Right ventricle myocardium superior (tissue), 1 donor: ENCODE measurements around the gene ENOSF1. TPM values are rescaled to one million over a fixed set of nuclear protein-coding genes. Genes with fewer than 3 reads are reported as not detected.
"Not testable (repeated sequence)": the region's sequence is repeated elsewhere in the genome, so short reads cannot be mapped to it uniquely, and the experiment has no call there.

Experiments
- ATAC-seq: fragments of 200-7000 bp; cut with Tn5 transposase; one replicate; pipeline ENCODE4 v1.9.1; 2020; ENCODE audit warnings: mild to moderate bottlenecking; ENCODE audit not compliant: poor library complexity
- DNase-seq: peaks from one replicate; pipeline ENCODE4 v3.0.0-alpha.2; 2020
- intact Hi-C: fragments of 100-400 bp; cut with DNase I; formaldehyde crosslinking; loops from one replicate; pipeline ENCODE4 v1.11.2; 2022
- total RNA-seq: library from RNA; stranded (reverse); fragmentation: NEBNext Ultra II Directional; extraction: Animal tissue kit (Norgen Biotek cat#: 25700); gene quantifications from one replicate; pipeline ENCODE4 v1.2.1, GENCODE V29; 2021
- donor health status: DM: no; HTN: yes; CAD: no; lungs with severe emphysema.

The ENOSF1 gene
- total RNA-seq, 1 donor from 2014 or later = 20.9 TPM

DNA sequence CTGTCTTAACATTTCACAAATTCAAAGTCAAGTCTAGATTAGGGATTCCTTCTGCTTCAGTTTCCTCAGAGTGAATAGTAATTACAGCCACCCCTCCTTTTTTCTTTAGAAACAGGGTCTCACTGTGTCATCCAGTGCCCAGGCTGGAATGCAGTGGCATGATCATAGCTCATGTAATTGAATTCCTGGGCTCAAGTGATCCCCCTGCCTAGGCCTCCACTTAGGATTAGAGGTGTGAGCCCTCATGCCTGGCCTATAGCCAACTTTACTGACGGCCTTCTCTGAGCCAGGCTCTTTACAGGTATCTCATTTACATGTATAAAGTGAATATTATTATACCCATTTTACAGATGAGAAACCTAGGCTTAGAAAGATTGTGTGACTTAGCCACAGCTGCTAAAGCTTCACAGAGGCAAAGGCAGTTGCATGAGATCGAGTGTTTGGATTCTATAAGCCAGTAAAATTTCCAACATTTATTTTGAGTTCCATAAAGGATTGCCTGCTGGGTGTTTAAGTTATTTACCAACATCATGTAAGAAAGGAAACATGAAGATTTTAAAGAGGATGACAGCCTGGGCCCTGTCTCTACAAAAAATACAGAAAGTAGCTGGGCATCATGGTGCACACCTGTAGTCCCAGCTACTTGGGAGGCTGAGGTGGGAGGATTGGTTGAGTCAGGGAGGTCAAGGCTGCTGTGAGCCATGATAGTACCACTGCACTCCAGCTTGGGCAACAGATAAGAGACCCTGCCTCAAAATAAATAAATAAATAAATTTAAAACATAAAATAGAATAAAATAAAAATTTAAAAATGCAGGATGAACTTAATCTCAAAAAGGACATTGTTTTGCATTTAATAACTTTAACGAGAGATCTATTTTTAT lies 1.8 kb downstream of the ENOSF1 start:
- DNase-seq = no peak
- intact Hi-C loops = no loop called here

DNA sequence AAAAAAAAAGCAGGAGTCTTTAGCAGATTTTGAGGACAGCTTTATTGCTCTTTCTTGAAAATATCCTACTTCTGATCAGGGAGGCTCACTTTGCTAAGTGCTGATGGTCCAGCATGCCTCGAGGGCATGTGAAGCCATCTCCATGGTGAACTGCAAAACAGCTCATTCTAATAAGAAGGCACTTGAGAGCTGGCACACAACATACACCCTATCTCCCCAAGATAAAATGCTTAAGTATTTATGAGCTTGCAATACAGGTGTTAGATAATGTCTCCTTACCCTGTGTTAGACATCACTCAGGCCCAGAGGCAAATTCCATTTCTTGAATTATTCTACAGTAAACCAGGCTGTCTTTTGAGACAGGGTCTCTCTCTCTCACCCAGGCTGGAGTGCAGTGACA lies 2.7 kb downstream of the ENOSF1 start:
- ATAC-seq (peak; percentile 38), DNase-seq (no peak)
- intact Hi-C loops = no loop called here

More for the DNA sequence above, 1.8 kb downstream of the ENOSF1 start:
- ATAC-seq = no peak

DNA sequence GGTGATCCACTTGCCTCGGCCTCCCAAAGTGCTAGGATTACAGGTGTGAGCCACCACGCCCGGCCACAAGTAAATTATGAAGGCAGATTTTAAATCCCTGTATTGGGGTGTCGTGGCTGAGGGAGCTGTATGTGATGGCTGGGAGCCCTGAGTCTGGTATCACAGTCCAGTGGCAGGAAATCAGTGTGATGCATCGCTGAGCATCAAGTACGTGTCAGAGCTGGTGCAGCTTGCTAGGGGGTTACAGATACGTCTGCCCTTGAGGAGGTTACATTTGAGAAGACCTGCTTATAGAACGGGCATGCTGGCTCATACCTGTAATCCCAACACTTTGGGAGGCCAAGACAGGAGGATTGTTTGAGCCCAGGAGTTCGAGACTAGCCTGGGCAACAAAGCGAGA lies 4.3 kb downstream of the ENOSF1 start:
- DNase-seq = no peak
- no peak for ATAC-seq
- intact Hi-C loops = no loop called here

DNA sequence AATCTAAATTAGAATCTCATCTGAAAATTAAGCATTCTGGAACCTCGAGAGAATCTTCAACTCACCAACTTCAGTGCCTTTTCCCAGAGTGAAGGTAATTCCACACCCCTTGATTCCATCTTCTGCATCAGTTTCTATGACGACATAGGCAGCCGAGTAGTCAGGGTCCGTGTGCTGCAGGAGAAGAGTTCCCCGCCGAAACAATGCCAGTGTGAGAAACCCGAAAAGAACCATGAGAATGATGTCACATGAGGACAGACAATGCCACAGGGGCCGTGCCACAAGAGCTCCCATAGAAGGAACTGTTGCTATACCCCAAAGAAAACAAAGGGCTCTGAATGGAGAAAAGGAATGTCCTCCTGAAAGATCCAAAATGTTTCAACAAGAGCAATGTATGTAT lies 6.0 kb downstream of the ENOSF1 start:
- intact Hi-C loops = no loop called here
- DNase-seq (no peak), ATAC-seq (no peak)

DNA sequence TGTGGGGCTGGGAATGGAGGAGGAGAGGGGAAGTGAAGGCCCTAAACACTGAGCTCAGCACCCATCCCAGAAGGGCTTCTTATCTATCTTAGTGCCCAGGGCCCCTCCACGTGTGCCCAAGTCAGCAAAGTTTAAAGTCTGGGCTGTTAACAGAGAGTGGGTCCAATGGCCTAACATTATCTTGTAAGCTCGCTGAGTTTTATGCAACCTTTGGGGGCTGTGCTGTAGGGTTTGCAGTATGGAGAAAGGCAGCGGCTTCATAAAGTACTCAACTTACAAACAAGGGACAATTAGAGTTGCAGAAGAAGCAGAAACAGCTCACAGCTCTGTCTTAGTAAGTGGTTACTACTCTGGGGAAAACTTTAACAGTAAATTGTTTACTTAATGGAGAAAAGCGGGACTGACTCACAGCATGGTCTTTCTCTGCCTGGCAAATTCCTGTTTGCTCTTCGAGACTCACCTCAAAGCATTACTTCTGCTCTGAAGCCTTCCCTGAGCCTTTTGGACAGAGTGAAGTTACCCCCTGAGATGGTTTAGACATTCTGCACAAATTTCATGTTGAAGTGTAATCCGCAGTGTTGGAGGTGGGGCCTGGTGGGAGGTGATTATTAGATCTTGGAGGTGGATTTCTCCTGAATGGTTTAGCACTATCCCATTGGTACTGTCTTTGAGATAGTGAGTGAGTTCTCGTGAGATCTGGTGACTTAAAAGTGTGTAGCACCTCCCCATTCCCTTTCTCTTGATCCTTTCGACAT lies 9.0 kb downstream of the ENOSF1 start:
- ATAC-seq (no peak), DNase-seq (no peak)
- intact Hi-C loops = no loop called here

DNA sequence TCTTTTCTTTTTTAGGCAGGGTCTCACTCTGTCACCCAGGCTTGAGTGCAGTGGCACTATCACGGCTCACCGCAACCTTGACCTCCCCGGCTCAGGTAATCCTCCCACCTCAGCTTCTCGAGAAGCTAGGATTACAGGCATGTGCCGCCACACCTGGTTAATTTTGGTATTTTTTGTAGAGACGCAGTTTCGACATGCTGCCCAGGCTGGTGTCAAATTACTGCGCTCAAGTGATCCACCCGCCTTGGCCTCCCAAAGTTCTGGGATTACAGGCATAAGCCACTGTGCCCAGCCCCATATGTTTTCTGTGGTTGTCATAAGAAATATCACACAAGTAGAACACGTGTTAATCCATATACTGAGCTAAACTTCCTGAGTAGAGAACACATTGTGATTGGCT lies 14.6 kb downstream of the ENOSF1 start:
- DNase-seq (no peak), ATAC-seq (no peak)
- intact Hi-C loops = no loop called here

DNA sequence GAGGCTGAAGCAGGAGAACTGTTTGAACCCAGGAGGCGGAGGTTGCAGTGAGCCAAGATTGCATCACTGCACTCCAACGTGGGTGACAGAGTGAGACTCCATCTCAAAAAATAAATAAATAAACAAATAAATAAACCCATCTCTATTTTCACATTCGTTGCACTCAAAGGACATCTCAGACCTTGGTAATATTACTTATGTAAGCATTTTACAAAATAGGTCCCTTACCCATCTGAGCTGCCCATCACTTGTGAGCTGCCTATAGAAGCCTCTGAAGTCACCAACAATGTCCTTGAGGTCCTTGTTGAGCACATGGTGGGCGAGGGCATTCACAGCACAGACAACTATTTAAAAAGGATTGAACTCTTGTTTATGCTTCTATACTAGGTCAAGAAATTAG lies 15.4 kb downstream of the ENOSF1 start:
- DNase-seq (no peak), ATAC-seq (no peak)
- intact Hi-C loops = no loop called here

DNA sequence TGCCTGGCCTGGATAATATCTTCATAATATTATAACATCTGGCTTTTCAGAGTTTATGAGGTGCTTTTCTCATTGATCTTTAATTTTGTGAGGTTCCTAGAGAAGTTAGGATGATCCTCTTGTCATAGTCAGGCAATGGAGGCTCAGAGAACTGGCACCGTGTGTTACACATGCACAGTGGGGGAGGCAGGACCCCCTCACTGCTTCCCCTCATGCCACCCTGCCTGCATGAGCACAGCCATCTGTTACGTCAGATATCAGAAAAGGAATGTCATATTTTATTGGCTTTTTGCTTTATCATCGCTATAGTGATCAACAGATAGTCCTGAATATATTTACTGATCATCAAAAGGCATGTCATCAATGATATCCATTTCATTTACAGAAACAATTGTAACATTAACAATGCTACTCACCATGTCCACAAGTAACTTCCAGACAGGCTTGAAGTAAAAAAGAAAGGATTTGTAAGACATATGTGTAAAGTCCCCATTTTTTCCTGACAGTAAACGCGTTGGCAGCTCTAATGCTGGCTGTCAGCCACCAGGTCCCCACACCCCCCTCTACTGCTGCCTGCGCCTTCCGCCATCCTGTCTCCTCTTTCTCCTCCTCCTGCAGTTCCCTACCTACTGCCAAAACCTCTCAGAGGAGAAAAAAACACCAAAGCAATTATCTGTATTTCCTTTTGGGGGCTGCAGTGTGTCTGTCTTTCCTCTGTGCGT lies 18.8 kb downstream of the ENOSF1 start:
- no peak for DNase-seq
- ATAC-seq = peak; percentile 20
- intact Hi-C loops = no loop called here

DNA sequence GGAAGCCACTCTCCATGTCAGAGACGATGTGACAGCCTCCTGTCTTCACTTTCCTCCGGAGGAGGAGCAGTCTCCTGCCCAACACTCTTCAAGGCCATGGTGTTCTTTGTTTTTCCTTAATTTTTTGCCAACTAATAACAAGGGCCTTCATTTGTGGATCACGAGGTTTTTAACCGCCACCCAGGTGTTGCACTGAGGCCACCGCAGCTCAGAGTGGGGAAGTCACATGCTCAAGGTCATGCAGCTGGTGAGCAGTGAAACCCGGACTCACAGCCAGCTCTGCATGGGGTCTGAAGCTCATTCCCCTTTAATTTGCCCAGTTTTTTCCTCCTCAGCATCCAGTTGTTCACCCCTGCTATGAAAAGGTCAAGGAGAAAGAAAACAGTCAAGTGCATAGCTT lies 19.6 kb downstream of the ENOSF1 start:
- intact Hi-C loops = no loop called here
- no peak for DNase-seq
- ATAC-seq = no peak

DNA sequence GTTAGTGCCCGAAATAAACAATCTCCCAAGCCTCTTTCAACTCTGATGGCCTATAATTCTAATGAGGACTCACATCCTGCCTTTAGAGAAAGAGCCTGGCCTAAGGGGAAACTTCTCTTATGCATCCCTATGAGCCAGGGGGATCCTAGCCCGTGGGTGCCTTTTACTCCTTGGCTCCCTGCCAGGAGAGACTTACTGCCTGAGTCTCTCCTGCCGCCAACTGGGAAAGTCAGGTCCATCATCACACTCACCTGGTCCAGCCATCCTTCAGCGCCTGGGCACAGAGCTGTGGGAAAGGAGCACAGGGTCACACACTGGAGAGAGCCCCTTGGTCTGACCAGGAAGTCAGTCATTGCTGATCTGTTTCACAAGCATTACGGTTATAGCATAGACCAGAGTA lies 24.1 kb downstream of the ENOSF1 start:
- DNase-seq (no peak), ATAC-seq (no peak)
- intact Hi-C loops = no loop called here

DNA sequence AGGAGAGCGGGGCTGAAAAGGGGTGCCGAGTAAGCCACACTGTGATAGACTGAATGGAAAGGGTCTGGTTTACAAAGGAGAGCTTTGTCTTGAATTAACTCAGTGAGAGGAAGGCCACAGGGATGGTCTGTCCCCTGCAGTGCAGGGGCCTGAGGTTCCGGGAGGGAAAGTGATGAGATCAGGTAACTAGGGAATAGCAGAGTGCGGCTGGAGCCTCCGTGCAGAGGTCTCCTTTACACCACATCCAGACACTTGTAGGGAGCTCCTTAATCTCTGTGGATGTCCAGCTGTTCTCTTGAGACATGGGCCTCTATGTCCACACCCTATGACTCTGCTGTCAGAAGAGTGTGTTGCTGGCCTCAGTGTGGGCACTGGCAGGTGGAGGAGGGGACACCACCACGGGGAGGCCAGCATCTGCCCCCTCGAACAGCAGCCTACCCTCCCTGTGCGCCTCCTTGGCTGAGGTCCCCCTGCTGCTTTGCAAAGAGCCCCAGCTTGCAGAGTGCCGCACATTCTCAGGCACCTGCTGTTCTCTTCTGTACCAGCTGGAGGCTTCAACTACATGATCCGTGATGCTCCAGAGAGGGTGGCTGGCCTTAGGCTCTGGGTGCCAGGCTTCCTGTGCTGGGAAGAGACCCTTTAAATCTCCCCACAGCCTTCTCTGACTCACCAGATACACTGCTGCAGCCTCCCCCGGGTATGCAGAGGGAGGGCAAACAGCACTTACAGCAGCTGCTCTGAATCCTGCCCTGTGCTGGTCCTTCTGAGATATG lies 25.9 kb downstream of the ENOSF1 start:
- intact Hi-C loops = no loop called here
- no peak for ATAC-seq
- DNase-seq = no peak

DNA sequence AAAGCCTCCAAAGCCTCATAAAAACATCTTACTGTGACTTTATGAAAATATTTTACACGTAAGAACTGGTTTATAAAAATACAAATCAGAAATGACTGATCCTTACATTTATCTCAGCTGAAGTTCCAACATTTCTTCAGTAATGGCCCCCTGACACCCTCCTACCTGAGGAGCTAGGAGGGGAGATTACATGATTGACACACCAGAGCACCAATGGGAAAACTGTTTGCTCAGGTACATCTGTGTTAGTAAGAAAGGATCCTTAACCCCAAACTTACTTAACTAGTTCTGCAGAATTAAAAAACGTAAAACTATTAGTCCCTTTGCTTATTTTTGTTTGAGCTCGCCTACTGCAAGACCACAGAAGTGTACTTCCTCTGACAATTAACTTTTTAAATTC lies 27.0 kb downstream of the ENOSF1 start:
- intact Hi-C loops = no loop called here
- no peak for ATAC-seq
- no peak for DNase-seq

DNA sequence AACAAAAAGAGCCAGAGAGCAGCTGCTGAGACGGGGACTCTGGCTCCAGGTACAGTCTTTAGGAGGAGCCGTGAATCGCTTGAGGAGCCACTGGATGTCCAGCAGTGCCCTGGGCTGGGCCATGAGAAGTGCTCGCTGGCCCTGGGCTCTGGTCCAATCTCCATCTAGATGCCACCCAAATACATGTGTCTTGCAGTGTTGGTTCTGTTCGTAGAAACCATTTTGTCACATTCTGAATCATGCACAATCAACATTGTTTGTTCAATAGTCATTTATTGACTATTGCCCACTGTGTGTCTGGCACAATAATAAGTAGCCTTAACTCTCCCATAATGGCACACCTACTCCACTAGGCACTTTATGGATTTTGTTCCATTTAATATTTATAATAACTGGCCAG lies 28.9 kb downstream of the ENOSF1 start:
- ATAC-seq = no peak
- intact Hi-C loops = no loop called here

DNA sequence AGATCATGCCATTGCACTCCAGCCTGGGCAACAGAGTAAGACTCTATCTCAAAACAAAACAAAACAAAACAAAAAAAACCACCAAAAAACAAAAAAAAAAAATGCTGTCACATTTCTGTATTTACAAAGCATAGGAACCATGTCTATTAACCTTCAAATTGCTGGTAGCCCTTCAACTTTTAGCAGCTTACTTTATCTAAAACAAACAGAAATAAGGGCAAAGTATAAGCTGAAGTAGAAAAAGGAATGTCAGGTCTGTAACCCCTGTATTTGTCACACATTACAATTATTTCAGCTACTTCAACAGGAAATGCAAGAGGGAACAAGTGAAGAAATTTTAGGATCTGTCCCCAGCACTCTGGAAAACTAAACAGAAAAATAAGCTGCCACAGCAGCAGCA lies 29.6 kb downstream of the ENOSF1 start:
- DNase-seq (no peak), ATAC-seq (no peak)
- intact Hi-C loops = no loop called here

More for the DNA sequence above, 28.9 kb downstream of the ENOSF1 start:
- no peak for DNase-seq

DNA sequence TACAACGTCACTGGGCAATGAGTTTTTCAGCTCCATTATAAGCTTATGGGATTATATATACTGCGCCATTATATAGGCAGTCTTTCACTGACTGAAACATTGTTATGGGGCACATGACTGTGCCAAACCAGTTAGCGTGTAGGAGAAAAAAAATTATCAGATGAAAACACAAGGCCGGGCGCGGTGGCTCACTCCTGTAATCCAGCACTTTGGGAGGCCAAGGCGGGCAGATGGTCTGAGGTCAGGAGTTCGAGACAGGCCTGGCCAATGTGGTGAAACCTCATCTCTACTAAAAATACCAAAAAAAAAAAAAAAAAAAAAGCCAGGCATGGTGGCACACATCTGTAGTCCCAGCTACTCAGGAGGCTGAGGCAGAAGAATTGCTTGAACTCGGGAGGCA lies 30.0 kb downstream of the ENOSF1 start:
- ATAC-seq, DNase-seq, intact Hi-C loops: not testable (repeated sequence)

DNA sequence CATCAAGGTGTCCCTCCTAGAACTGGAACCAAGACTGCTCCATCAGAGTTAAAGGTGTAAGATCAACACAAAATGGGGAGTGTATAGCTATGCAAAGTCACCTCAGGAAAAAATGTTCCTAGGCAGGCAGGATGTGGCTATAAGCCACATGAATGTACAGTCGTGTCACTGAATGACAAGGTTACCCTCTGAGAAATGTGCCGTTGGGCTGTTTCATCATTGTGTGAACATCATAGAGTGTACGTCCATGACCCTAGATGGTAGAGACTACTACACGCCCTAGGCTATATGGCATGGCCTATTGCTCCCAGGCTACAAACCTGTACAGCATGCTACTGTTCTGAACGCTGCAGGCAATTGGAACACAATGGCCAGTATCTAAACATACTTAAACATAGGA lies 30.4 kb downstream of the ENOSF1 start:
- intact Hi-C loops = no loop called here
- no peak for DNase-seq
- ATAC-seq = no peak

DNA sequence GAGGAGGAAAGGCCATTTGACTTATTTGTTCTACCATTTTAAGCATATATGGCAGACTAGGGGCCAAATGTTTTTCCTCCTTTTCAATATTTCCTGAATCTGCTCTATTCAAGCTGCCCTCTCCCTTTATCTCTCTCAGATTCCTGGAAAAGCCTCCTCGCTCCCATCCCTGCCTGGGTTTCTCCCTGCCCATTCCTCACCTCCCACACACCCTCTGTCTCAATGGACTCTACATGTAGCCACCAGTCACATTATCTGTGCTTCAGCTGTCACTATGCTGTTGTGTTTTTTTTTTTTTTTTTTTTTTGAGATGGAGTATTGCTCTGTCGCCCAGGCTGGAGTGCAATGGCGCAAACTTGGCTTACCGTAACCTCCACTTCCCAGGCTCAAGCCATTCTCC lies 32.0 kb downstream of the ENOSF1 start:
- intact Hi-C loops = no loop called here
- no peak for ATAC-seq
- no peak for DNase-seq

DNA sequence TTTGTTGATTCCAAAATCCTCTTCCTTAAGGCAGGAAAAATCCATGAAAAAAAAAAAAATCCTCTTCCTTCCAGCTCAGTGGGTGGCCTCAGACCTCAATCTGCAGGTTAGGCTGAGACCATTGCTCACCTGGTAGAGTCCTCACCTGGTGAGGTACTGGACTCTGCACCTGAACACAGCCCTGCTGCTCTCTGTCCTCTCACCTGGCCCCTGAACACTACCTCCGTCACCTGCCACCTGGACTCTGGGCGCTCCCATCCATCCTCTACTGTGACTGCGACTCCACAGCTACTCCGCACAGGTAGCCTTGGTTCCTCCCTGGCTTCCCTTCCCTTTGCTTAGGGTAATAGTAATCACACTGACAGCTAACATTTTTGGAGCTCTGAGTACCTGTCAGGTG lies 32.9 kb downstream of the ENOSF1 start:
- ATAC-seq = no peak
- intact Hi-C loops = no loop called here

More for the DNA sequence above, 32.9 kb downstream of the ENOSF1 start:
- DNase-seq = no peak
